Subcutaneous adipose tissue (tissue), 4 donors: ENCODE data around the gene IRF7. TPM values are rescaled to one million over a fixed set of nuclear protein-coding genes. Genes with fewer than 3 reads are reported as not detected.

ENCODE experiments used
- total RNA-seq, 4 donors: library from RNA; depleted of rRNA; stranded (reverse); fragments of >200 nt; gene quantifications; one replicate each; pipeline ENCODE4 v1.1.0, GENCODE V29; 2016
- TF ChIP-seq, protein P1 (sequence below): fragments of 450-650 bp; IDR thresholded peaks from one replicate; pipeline ENCODE4 v1.5.1; 2016; ENCODE audit warnings: low read depth, mild to moderate bottlenecking, control low read depth, antibody characterized with exemption, moderate library complexity

Gene IRF7
- total RNA-seq, 4 donors from 2014 or later: 3.6 to 40.9 (median 17.0) TPM

DNA sequence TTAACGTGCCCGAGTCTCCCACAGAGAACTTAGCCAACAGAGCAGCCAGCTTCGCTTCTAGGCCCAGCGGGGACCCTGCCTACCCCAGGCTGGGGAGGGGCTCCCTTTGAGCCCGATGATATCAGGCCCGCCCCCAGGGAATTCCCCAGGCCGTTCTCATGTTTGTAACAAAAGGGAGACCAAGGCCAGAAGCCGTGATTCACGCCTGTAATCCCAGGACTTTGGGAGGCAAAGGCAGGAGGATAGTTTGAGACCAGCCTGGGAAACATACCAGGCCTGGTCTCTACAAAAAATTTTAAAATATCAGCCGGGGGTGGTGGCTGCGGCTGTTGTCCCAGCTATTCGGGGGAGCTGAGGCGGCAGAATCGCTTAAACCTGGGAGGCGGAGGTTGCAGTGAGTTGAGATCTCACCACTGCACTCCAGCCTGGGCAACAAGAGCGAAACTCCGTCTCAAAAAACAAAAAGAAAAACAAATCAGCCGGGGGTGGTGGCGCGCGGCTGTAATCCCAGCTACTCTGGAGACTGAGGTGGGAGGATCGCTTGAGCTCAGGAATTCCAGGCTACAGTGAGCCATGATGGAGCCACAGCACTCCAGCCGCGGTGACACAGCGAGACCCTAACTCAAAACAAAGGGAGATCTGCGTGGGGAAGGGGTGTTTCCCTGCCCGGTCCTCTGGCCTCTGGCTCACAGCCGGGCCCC lies 23.0 kb upstream of the IRF7 start:
- TF ChIP-seq, protein P1, sequence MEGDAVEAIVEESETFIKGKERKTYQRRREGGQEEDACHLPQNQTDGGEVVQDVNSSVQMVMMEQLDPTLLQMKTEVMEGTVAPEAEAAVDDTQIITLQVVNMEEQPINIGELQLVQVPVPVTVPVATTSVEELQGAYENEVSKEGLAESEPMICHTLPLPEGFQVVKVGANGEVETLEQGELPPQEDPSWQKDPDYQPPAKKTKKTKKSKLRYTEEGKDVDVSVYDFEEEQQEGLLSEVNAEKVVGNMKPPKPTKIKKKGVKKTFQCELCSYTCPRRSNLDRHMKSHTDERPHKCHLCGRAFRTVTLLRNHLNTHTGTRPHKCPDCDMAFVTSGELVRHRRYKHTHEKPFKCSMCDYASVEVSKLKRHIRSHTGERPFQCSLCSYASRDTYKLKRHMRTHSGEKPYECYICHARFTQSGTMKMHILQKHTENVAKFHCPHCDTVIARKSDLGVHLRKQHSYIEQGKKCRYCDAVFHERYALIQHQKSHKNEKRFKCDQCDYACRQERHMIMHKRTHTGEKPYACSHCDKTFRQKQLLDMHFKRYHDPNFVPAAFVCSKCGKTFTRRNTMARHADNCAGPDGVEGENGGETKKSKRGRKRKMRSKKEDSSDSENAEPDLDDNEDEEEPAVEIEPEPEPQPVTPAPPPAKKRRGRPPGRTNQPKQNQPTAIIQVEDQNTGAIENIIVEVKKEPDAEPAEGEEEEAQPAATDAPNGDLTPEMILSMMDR: no peak

DNA sequence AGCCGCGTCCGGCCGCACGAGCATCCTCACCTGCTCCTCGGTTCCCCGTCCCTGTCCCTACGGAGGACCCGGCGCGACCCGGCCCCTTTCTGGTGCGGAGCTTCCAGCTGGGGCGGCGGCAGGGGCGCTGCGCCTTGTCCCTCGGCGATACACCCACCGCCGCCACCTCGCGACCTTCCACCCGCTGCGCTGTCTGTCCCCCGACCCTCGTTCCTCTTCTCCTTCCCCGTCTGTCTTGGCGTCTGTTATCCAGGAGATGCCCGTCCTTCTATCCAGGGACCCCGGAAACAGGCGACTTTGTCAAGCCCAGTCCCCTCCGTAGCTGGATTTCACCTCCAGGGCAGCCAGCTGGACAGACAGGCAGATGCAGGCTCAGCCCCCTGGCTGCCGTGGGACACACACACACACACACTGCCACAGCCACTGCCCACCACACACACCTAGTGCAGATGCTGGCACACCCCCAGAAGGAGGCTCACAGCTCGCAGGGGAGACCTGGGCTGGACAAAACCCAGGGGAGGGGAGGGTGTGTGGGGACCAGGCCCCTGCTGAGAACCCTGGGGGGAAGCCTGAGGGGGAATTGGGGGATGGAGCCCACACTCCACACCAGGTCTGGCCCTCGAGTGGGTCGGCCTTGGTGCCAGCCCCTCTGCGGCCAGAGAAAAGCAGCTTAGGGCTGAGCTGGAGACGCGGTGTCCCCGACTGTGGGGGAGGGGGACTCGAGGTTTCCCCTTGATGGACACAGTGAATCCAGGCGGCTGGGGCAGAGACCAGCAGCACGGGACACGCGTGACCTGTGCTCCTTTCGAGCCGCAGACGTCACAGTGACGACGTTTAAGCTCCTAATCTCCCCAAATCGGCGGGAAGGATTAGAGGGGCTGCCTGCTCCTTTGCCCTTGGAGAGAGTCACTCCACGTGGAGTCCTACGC lies 22.1 kb upstream of the IRF7 start:
- TF ChIP-seq, protein P1: no peak

DNA sequence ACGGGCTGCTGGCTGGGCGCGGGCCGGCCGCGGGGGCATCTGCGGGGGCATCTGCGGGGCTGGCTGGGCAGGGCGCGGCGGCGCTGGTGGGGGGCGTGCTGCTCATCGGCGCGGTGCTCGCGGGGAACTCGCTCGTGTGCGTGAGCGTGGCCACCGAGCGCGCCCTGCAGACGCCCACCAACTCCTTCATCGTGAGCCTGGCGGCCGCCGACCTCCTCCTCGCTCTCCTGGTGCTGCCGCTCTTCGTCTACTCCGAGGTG lies 21.5 kb upstream of the IRF7 start:
- TF ChIP-seq, protein P1: no peak

DNA sequence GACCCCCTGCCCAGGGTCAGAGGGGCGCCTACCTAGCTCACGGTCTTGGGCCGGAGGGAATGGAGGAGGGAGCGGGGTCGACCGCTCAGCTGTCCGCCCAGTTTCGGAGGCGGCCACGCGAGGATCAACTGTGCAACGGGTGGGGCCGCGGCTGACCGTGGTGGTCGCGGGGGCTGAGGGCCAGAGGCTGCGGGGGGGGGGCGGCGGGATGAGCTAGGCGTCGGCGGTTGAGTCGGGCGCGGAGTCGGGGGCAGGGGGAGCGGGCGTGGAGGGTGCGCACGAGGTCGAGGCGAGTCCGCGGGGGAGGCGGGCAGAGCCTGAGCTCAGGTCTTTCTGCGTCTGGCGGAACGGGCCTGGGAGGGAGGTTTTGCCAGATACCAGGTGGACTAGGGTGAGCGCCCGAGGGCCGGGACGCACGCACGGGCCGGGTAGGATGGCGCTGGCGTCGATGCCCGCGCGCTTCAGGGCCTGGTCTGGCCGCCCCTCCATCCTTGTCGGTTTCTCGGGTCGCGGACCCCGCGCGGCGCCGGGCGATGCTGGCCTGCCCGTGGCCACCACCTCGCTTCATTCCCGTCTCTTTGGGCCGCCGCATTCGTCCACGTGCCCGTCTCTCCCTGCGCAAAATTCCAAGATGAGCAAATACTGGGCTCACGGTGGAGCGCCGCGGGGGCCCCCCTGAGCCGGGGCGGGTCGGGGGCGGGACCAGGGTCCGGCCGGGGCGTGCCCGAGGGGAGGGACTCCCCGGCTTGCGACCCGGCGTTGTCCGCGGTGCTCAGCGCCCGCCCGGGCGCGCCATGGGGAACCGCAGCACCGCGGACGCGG lies 21.0 kb upstream of the IRF7 start, which contains the start of gene DRD4:
Gene DRD4 (plus strand): TSS at position 759 of the 822 bp plus-strand sequence. CDS start 36 bp downstream, at position 795.
- TF ChIP-seq, protein P1: no peak

DNA sequence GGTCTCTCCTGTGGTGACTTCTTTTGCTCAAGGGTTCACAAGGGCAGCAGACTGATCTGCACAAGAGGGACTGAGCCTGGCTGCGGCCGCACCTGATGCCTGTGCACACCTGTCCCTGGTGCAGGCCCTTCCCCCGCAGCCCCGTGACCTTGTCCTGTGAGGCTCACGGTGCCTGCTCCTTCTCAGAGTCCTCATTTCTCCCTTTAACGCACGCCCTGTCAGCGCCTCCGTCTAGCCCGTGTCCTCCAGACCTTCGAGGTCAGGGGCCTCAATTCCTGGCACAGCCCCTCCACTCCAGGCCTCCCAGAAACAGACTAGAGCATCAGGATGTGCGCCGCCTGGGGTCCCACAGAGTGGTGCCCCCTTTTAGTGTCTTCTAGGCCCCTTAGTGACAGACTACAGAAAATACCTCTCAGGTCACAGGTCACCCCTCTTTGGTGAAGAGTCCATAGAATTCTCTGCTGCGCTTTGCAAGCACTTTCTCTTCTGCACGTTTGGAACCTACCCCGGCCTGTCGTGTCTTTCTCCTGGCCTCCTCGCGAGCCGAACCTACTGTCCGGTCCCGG lies 20.3 kb upstream of the IRF7 start:
- TF ChIP-seq, protein P1: no peak

DNA sequence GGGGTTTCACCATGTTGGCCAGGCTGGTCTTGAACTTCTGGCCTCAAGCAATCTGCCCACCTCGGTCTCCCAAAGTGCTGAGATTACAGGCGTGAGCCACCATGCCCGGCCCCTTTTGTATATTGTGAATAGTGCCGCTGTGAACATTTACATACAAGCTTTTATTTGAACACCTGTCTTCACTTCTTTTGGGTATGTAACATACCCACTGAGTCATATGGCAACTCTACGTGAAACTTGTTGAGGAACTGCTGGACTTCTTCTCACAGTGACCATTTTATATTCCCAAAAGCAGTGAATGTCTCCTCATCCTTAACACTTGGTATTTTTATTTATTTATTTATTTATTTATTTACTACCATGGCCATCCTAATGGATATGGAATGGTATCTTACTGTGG lies 15.1 kb upstream of the IRF7 start:
- TF ChIP-seq, protein P1: no peak
